ENCODE data around the gene CLMN. TPM values are rescaled to one million over a fixed set of nuclear protein-coding genes. Genes with fewer than 3 reads are reported as not detected.

Gene CLMN
- total and polyA plus RNA-seq, 2 donors (not counting 3 experiments of a cell fraction or from before 2014, with no cell fraction given), result 0.72 to 9.6 TPM

GRCh38 chr14:95281560-95282176 lies 38.0 kb downstream of the CLMN start:
- H3K36me3 ChIP-seq (ENCODE audit: control insufficient read depth in 2 of 2, extremely low read depth in 1 of 2, insufficient read depth in 2 of 2, low read length in 2 of 2), result no peaks in the 10 kb centered on the region
- no peaks in the 10 kb centered on the region for H4K20me1 ChIP-seq (replicated peaks; ENCODE audit: control insufficient read depth, extremely low read depth, insufficient read depth, low read length)
- intact Hi-C loops (cut with micrococcal nuclease) (no loop called here), dilution Hi-C loops (cut with MboI; ENCODE audit: extremely low pct_ligation_motif_present, low sequenced_read_pairs) (no loop called here)
- H2AFZ ChIP-seq (ENCODE audit: low read depth, low read length), result no peak overlapping the region
- no peaks in the 10 kb centered on the region for H3K4me1 ChIP-seq (ENCODE audit: control insufficient read depth, extremely low read depth, insufficient read depth, low read length)
- no peaks in the 10 kb centered on the region for H3K27me3 ChIP-seq (ENCODE audit: control insufficient read depth in 2 of 2, insufficient read depth in 2 of 2, low read length in 2 of 2)
- H3K4me2 ChIP-seq (ENCODE audit: insufficient read depth, low read length), result no peak overlapping the region
- BruUV-seq (replicated peaks), result no TSS peak
- H3K27ac ChIP-seq (ENCODE audit: insufficient read depth, low read depth, low read length), result no peak overlapping the region
- H3K9me3 ChIP-seq (replicated peaks; ENCODE audit: control insufficient read depth, insufficient read depth, low read length), result no peaks in the 10 kb centered on the region
- no peak for DNase-seq (ENCODE audit: low read depth, low spot score)
- FAIRE-seq, result no peak
- CTCF ChIA-PET, result interaction anchor here (1.8 kb wide), 1 partner anchor 9 kb away, joined by 5 read pairs; no protein-coding TSS in a partner anchor
- no peaks in the 10 kb centered on the region for H3K9me1 ChIP-seq (replicated peaks; ENCODE audit: control insufficient read depth, extremely low read depth, insufficient read depth, low read length)
- TF ChIP-seq JUN (IDR thresholded peaks at IDR 0.05; ENCODE audit: borderline replicate concordance, insufficient read depth, insufficient read length, low read depth) (no peak), MAX (IDR thresholded peaks at IDR 0.05; ENCODE audit: insufficient read depth, insufficient read length) (no peak), POLR2A (IDR thresholded peaks at IDR 0.05; ENCODE audit: low read depth, low read length) (no peak), EZH2 (IDR thresholded peaks at IDR 0.05; ENCODE audit: borderline replicate concordance, low read depth, low read length, severe bottlenecking) (no peak), MYC (IDR thresholded peaks at IDR 0.05; ENCODE audit: low read depth, low read length) (no peak), FOS (IDR thresholded peaks at IDR 0.05; ENCODE audit: borderline replicate concordance, insufficient read depth, low read length) (no peak)
- H3K4me3 ChIP-seq (replicated peaks in 1 of 3; ENCODE audit: insufficient read depth in 1 of 3, low read depth in 1 of 3, low read length in 3 of 3), result no peak overlapping the region
- POLR2A ChIA-PET, result no interaction called here
- H3K9ac ChIP-seq (replicated peaks; ENCODE audit: extremely low read depth, insufficient read depth, low read length), result no peak overlapping the region
- no peaks in the 10 kb centered on the region for H3K79me2 ChIP-seq (ENCODE audit: control insufficient read depth, insufficient read depth, low read length)

GRCh38 chr14:95275494-95275893 lies 44.2 kb downstream of the CLMN start:
- Histone ChIP-seq H3K4me3 (replicated peaks in 1 of 3; ENCODE audit: insufficient read depth in 1 of 3, low read depth in 1 of 3, low read length in 3 of 3) (no peak overlapping the region), H3K9me3 (replicated peaks; ENCODE audit: control insufficient read depth, insufficient read depth, low read length) (no peaks in the 10 kb centered on the region), H3K9me1 (replicated peaks; ENCODE audit: control insufficient read depth, extremely low read depth, insufficient read depth, low read length) (no peaks in the 10 kb centered on the region), H4K20me1 (replicated peaks; ENCODE audit: control insufficient read depth, extremely low read depth, insufficient read depth, low read length) (no peaks in the 10 kb centered on the region), H3K27ac (ENCODE audit: insufficient read depth, low read depth, low read length) (no peak overlapping the region), H3K4me2 (ENCODE audit: insufficient read depth, low read length) (no peak overlapping the region), H3K79me2 (ENCODE audit: control insufficient read depth, insufficient read depth, low read length) (no peaks in the 10 kb centered on the region), H3K9ac (replicated peaks; ENCODE audit: extremely low read depth, insufficient read depth, low read length) (no peak overlapping the region), H3K27me3 (ENCODE audit: control insufficient read depth in 2 of 2, insufficient read depth in 2 of 2, low read length in 2 of 2) (no peaks in the 10 kb centered on the region), H2AFZ (ENCODE audit: low read depth, low read length) (no peak overlapping the region), H3K36me3 (ENCODE audit: control insufficient read depth in 2 of 2, extremely low read depth in 1 of 2, insufficient read depth in 2 of 2, low read length in 2 of 2) (no peaks in the 10 kb centered on the region), H3K4me1 (ENCODE audit: control insufficient read depth, extremely low read depth, insufficient read depth, low read length) (no peaks in the 10 kb centered on the region)
- ChIA-PET CTCF (no interaction called here), POLR2A (no interaction called here)
- TF ChIP-seq GATA2 (IDR thresholded peaks at IDR 0.05; ENCODE audit: insufficient read depth, insufficient read length, low read depth, low read length) (no peak), CTCF (IDR thresholded peaks at IDR 0.05; ENCODE audit: extremely low read depth in 1 of 2, insufficient read depth in 1 of 2, low read depth in 1 of 2, low read length in 2 of 2) (no peak), POLR2A (IDR thresholded peaks at IDR 0.05; ENCODE audit: low read depth, low read length) (no peak), MYC (IDR thresholded peaks at IDR 0.05; ENCODE audit: low read depth, low read length) (no peak), EZH2 (IDR thresholded peaks at IDR 0.05; ENCODE audit: borderline replicate concordance, low read depth, low read length, severe bottlenecking) (no peak), MAX (IDR thresholded peaks at IDR 0.05; ENCODE audit: insufficient read depth, insufficient read length) (no peak), JUN (IDR thresholded peaks at IDR 0.05; ENCODE audit: borderline replicate concordance, insufficient read depth, insufficient read length, low read depth) (no peak), POLR2AphosphoS5 (IDR thresholded peaks at IDR 0.05; ENCODE audit: insufficient read depth, low read depth, low read length) (no peak), FOS (IDR thresholded peaks at IDR 0.05; ENCODE audit: borderline replicate concordance, insufficient read depth, low read length) (no peak)
- intact Hi-C loops (cut with micrococcal nuclease) (no loop called here), dilution Hi-C loops (cut with MboI; ENCODE audit: extremely low pct_ligation_motif_present, low sequenced_read_pairs) (no loop called here)
- DNase-seq (ENCODE audit: low read depth, low spot score) (no peak), FAIRE-seq (no peak)
- BruUV-seq (replicated peaks), result no TSS peak
